ENCODE data around the gene LEKR1. TPM values are rescaled to one million over a fixed set of nuclear protein-coding genes. Genes with fewer than 3 reads are reported as not detected.

The LEKR1 gene
- total RNA-seq, 1 experiment from 2014 or later: 5.1 TPM

- peaks cover 2% of the 10 kb centered on the region for H3K9me3 Mint-ChIP-seq (ENCODE audit: low read depth, unreplicated experiment)
- H3K4me1 Mint-ChIP-seq (ENCODE audit: low read depth, unreplicated experiment): no peaks in the 10 kb centered on the region
- BruUV-seq (replicated peaks): no TSS peak
- CTCF ChIA-PET: interaction anchor here (1.0 kb wide), 1 partner anchor 348 kb away, joined by 3 read pairs; no protein-coding TSS in a partner anchor
- H3K36me3 Mint-ChIP-seq (ENCODE audit: insufficient read depth, unreplicated experiment): no peaks in the 10 kb centered on the region
- no peak overlapping the region for H3K27ac Mint-ChIP-seq (ENCODE audit: unreplicated experiment)
- intact Hi-C loops (cut with micrococcal nuclease; ENCODE audit: unreplicated experiment): no loop called here
- no peak overlapping the region for H3K4me3 Mint-ChIP-seq (ENCODE audit: low read depth, unreplicated experiment)
- no peak for TF ChIP-seq CTCF (IDR thresholded peaks at IDR 0.05; ENCODE audit: unreplicated experiment)
- no peak for DNase-seq
- H3K27me3 Mint-ChIP-seq (ENCODE audit: unreplicated experiment): no peaks in the 10 kb centered on the region
These were observed 14.9 kb downstream of the LEKR1 start for GRCh38 chr3:156840826-156841689.

- H3K36me3 Mint-ChIP-seq (ENCODE audit: insufficient read depth, unreplicated experiment): no peaks in the 10 kb centered on the region
- BruUV-seq (replicated peaks): no TSS peak
- H3K4me1 Mint-ChIP-seq (ENCODE audit: low read depth, unreplicated experiment): no peaks in the 10 kb centered on the region
- intact Hi-C loops (cut with micrococcal nuclease; ENCODE audit: unreplicated experiment): no loop called here
- no peak for TF ChIP-seq CTCF (IDR thresholded peaks at IDR 0.05; ENCODE audit: unreplicated experiment)
- CTCF ChIA-PET: no interaction called here
- DNase-seq: no peak
- H3K9me3 Mint-ChIP-seq (ENCODE audit: low read depth, unreplicated experiment): peaks cover 2% of the 10 kb centered on the region
- no peaks in the 10 kb centered on the region for H3K27me3 Mint-ChIP-seq (ENCODE audit: unreplicated experiment)
- H3K4me3 Mint-ChIP-seq (ENCODE audit: low read depth, unreplicated experiment): no peak overlapping the region
- no peak overlapping the region for H3K27ac Mint-ChIP-seq (ENCODE audit: unreplicated experiment)
These were observed 17.1 kb downstream of the LEKR1 start for GRCh38 chr3:156843071-156843808.

- Mint-ChIP-seq H3K9me3 (ENCODE audit: low read depth, unreplicated experiment) (no peaks in the 10 kb centered on the region), H3K4me1 (ENCODE audit: low read depth, unreplicated experiment) (no peaks in the 10 kb centered on the region), H3K27ac (ENCODE audit: unreplicated experiment) (no peak overlapping the region), H3K27me3 (ENCODE audit: unreplicated experiment) (no peaks in the 10 kb centered on the region), H3K4me3 (ENCODE audit: low read depth, unreplicated experiment) (no peak overlapping the region), H3K36me3 (ENCODE audit: insufficient read depth, unreplicated experiment) (no peaks in the 10 kb centered on the region)
- intact Hi-C loops (cut with micrococcal nuclease; ENCODE audit: unreplicated experiment): no loop called here
- TF ChIP-seq CTCF (IDR thresholded peaks at IDR 0.05; ENCODE audit: unreplicated experiment): no peak
- BruUV-seq (replicated peaks): no TSS peak
- CTCF ChIA-PET: no interaction called here
- no peak for DNase-seq
These were observed 21.7 kb downstream of the LEKR1 start for GRCh38 chr3:156847752-156848448.

- no peak for DNase-seq
- Mint-ChIP-seq H3K27me3 (ENCODE audit: unreplicated experiment) (no peaks in the 10 kb centered on the region), H3K36me3 (ENCODE audit: insufficient read depth, unreplicated experiment) (no peaks in the 10 kb centered on the region), H3K9me3 (ENCODE audit: low read depth, unreplicated experiment) (no peaks in the 10 kb centered on the region), H3K27ac (ENCODE audit: unreplicated experiment) (no peak overlapping the region), H3K4me1 (ENCODE audit: low read depth, unreplicated experiment) (peaks cover 9% of the 10 kb centered on the region), H3K4me3 (ENCODE audit: low read depth, unreplicated experiment) (no peak overlapping the region)
- intact Hi-C loops (cut with micrococcal nuclease; ENCODE audit: unreplicated experiment): no loop called here
- CTCF ChIA-PET: no interaction called here
- no TSS peak for BruUV-seq (replicated peaks)
- TF ChIP-seq CTCF (IDR thresholded peaks at IDR 0.05; ENCODE audit: unreplicated experiment): no peak
These were observed 33.4 kb downstream of the LEKR1 start for GRCh38 chr3:156859578-156859977.
